Measurements from ENCODE around the gene CCIN. TPM values are rescaled to one million over a fixed set of nuclear protein-coding genes. Genes with fewer than 3 reads are reported as not detected.

The CCIN gene
- 0.23 TPM for total RNA-seq

DNA sequence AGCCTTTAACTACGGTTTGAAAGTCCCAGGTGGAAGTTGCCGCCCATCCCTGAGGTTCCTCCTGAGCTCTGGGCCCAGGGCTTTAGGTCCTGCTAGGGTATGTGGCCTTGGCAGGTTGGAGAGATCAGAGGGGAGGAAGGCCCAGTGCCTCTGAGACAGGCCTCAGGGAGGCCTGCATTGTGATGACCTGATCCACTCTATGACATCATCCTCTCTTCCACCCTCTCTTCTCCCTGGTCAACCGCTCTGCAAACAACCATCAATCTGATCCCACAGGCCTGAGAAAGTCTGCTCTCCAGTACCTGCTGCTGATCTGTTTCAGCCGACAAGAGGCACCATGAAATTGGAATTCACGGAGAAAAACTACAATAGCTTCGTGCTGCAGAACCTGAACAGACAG is at the start of gene CCIN:
TSS of gene CCIN (plus strand) at position 223 of the 400 bp plus-strand sequence. CDS start at position 338, 115 bp downstream.

DNA sequence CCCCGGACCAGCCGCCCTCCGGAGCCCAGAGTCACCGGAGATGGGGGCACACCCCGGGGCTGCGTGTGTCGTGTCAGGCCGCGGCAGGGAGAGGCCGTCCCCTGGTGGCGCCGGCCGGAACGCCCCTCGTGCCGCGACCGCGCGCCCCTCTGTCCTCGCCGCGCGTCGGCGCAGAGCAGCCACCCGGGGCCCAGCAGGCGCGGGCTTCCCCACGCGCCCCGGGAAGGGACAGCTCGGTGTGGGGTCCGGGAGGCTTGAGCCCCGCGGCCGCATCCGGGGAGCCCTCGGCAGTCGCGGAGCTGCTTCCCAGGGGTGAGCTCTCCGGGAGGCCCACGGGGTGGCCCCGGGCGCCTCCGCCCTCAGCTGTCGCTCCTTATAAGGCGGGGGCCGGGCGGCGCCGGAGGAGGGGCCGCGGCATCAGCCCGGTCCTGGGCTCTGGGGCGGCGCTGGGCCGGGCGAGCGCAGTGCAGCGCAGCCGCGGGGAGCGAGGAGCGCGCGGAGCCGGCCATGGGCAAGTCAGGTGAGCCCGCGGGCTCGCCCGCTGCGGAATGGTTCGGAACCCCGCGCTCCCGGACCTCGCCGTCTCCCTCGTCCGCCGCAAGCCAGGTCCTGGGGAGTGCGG is 32.8 kb upstream of the CCIN start, which contains the start of gene GLIPR2:
TSS of gene GLIPR2 (plus strand) at position 462 of the 622 bp plus-strand sequence. CDS start at position 508, 46 bp downstream.

GRCh38 chr9:36190388-36191289 is 21.5 kb downstream of the CCIN start, which contains the start of gene CLTA:
CLTA (plus strand) TSS chr9:36190921; CDS start chr9:36191057, 136 bp downstream.

Other genes with a start within 250 kb of the CCIN start
- not detected for gene OR2S2, start 211.2 kb upstream of the CCIN start, total RNA-seq
- 9.0 TPM for gene RECK, start 132.5 kb upstream of the CCIN start, total RNA-seq
- gene GLIPR2, start 32.7 kb upstream of the CCIN start, total RNA-seq = 15.0 TPM
- 136 TPM for gene CLTA, start 21.5 kb downstream of the CCIN start, total RNA-seq
- gene GNE, start 89.1 kb downstream of the CCIN start, total RNA-seq = 41.1 TPM
- 51.9 TPM for gene RNF38, start 230.9 kb downstream of the CCIN start, total RNA-seq

Measured in diencephalon (tissue), 1 donor.